DND-41 (cell line): ENCODE results near the gene C1QTNF2.

Experiments
- EZH2 ChIP-seq: IDR thresholded peaks from 3 replicates; pipeline ENCODE4 v1.6.1; 2012; ENCODE audit warnings: borderline replicate concordance, low read depth, mild to moderate bottlenecking, moderate library complexity, low read length, inconsistent platforms; ENCODE audit not compliant: severe bottlenecking
- TF ChIP-seq, protein P1 (sequence below): IDR thresholded peaks from 2 replicates; pipeline ENCODE4 v1.5.1; 2012; ENCODE audit warnings: borderline replicate concordance, low read length, moderate library complexity, mild to moderate bottlenecking; ENCODE audit not compliant: poor library complexity, severe bottlenecking; ENCODE audit errors: extremely low read depth

DNA sequence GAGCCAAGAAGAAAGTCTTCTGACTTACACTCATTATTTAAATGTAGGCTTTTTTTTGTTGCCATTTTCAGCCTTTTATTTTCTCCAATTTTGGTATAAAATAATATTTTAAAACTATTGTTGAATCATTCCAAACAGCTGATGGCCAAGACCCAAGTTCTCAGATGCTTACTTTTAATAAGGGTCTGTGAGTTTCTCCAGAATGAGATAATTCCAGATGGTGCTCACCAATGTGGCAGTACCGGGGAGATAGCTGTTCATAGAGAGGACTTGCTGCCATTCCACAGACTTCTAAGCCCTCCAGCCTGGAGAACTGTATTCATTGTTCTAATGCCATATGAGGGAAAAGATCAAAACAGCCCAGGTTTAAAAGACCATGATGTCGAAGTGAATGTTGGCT is 5.3 kb upstream of the C1QTNF2 start:
- TF ChIP-seq, protein P1, sequence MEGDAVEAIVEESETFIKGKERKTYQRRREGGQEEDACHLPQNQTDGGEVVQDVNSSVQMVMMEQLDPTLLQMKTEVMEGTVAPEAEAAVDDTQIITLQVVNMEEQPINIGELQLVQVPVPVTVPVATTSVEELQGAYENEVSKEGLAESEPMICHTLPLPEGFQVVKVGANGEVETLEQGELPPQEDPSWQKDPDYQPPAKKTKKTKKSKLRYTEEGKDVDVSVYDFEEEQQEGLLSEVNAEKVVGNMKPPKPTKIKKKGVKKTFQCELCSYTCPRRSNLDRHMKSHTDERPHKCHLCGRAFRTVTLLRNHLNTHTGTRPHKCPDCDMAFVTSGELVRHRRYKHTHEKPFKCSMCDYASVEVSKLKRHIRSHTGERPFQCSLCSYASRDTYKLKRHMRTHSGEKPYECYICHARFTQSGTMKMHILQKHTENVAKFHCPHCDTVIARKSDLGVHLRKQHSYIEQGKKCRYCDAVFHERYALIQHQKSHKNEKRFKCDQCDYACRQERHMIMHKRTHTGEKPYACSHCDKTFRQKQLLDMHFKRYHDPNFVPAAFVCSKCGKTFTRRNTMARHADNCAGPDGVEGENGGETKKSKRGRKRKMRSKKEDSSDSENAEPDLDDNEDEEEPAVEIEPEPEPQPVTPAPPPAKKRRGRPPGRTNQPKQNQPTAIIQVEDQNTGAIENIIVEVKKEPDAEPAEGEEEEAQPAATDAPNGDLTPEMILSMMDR = no peak
- TF ChIP-seq EZH2 = no peak
